A673 (cell line): ENCODE data around the gene EYS. TPM values are rescaled to one million over a fixed set of nuclear protein-coding genes. Genes with fewer than 3 reads are reported as not detected.

Source experiments
- BruUV-seq: library from RNA; stranded (reverse); fragments of 400-500 nt; replicated peaks from 2 replicates; lab custom pipeline; 2021; lab: Mats Ljungman, UMichigan
- CTCF ChIA-PET: fragments of 300-600 bp; sonication (Branson Sonifier 250); formaldehyde crosslinking; loops from one replicate; lab custom pipeline; 2022; ENCODE audit warnings: antibody characterized with exemption; lab: Charles Lee
- POLR2A ChIA-PET: fragments of 300-600 bp; sonication (Branson Sonifier 250); formaldehyde crosslinking; loops from one replicate; lab custom pipeline; 2022; ENCODE audit warnings: antibody characterized with exemption; ENCODE audit not compliant: low non-redundant PET; lab: Charles Lee
- DNase-seq: peaks from one replicate; pipeline ENCODE4 v3.0.0-alpha.2; 2015; ENCODE audit warnings: low spot score
- H3K27ac ChIP-seq: fragments of 200-600 bp; sonication (generic); 2 replicates; pipeline ENCODE4 v1.5.1; 2016; ENCODE audit warnings: mixed run types, low read depth, mild to moderate bottlenecking, mixed read lengths, antibody characterized with exemption, low read length; ENCODE audit not compliant: poor library complexity, severe bottlenecking
- H3K27me3 ChIP-seq: fragments of 200-600 bp; sonication (generic); replicated peaks from 2 replicates; pipeline ENCODE4 v1.6.1; 2017; ENCODE audit warnings: mixed run types, low read depth, mild to moderate bottlenecking, mixed read lengths, antibody characterized with exemption, low read length; ENCODE audit not compliant: insufficient read depth, poor library complexity
- H3K36me3 ChIP-seq: fragments of 200-600 bp; sonication (generic); 2 replicates; pipeline ENCODE4 v1.6.1; 2016; ENCODE audit warnings: mixed run types, mild to moderate bottlenecking, mixed read lengths, antibody characterized with exemption, low read length; ENCODE audit not compliant: insufficient read depth, poor library complexity, severe bottlenecking
- H3K4me1 ChIP-seq: fragments of 200-600 bp; sonication (generic); 2 replicates; pipeline ENCODE4 v1.6.1; 2017; ENCODE audit warnings: mixed run types, mild to moderate bottlenecking, mixed read lengths, antibody characterized with exemption, low read length; ENCODE audit not compliant: insufficient read depth, poor library complexity, severe bottlenecking
- H3K4me3 ChIP-seq: fragments of 200-600 bp; sonication (generic); 2 replicates; pipeline ENCODE4 v1.5.1; 2016; ENCODE audit warnings: low read depth, mixed run types, mild to moderate bottlenecking, mixed read lengths, low read length; ENCODE audit not compliant: poor library complexity, severe bottlenecking
- H3K9me3 ChIP-seq: fragments of 200-600 bp; sonication (generic); 2 replicates; pipeline ENCODE4 v1.6.1; 2016; ENCODE audit warnings: mixed run types, low read depth, mild to moderate bottlenecking, mixed read lengths, antibody characterized with exemption, low read length; ENCODE audit not compliant: poor library complexity, severe bottlenecking
- EZH2 ChIP-seq: fragments of 200-600 bp; sonication (generic); IDR thresholded peaks from 2 replicates; pipeline ENCODE4 v1.6.1; 2017; ENCODE audit warnings: borderline replicate concordance, low read depth, mild to moderate bottlenecking, mixed read lengths, antibody characterized with exemption, low read length; ENCODE audit not compliant: poor library complexity, severe bottlenecking
- intact Hi-C: fragments of 100-400 bp; cut with micrococcal nuclease; formaldehyde crosslinking; loops from one replicate; pipeline ENCODE4 v1.10.0; 2022; ENCODE audit not compliant: unreplicated experiment
- total RNA-seq: library from RNA; stranded (reverse); gene quantifications from 2 replicates; pipeline ENCODE4 v1.2.3, GENCODE V29; 2021
- TF ChIP-seq, protein P1 (sequence below): fragments of 300-800, 200-600 bp; sonication (generic); conservative IDR thresholded peaks from 2 replicates; pipeline ENCODE4 v1.5.1; 2017; ENCODE audit warnings: low read depth, mild to moderate bottlenecking, antibody characterized with exemption, low read length, moderate library complexity, mixed read lengths

The EYS gene
- total RNA-seq, 1 experiment from 2014 or later, result 0.47 TPM

DNA sequence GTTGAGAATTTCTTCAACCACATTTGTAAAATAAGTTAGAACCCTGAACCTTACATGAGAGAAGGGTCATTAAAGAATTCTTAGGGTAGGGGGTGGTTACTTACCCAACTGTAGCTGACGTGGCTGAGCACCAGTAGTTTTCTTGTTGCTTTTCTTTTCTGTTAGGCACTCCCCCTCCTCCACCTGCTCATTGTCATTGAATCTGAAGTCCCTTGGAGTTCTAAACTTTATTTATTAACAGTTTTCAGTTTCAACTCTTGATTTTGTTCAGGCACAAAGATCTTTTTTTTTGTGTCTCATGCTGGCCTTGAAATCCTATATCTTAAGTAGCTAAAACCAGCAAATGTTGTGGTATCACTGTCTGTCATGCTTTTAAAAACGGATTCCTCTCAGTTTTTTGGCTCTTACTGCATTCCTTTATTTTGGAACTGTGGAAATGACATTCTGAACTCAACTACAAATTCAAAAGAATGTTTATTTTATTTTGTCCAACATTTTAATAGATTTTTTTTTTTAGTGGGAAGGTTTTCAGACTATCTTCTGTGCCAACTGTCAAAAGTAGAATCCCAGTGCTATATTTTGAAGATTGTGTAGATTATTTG is 1606.2 kb downstream of the EYS start:
- H3K36me3 ChIP-seq, result no peaks in the 10 kb centered on the region
- H3K4me1 ChIP-seq, result no peaks in the 10 kb centered on the region
- H3K9me3 ChIP-seq, result no peaks in the 10 kb centered on the region
- H3K4me3 ChIP-seq, result no peak overlapping the region
- POLR2A ChIA-PET, result no interaction called here
- intact Hi-C loops, result no loop called here
- CTCF ChIA-PET, result no interaction called here
- no peak for DNase-seq
- no peak for TF ChIP-seq EZH2
- TF ChIP-seq, protein P1, sequence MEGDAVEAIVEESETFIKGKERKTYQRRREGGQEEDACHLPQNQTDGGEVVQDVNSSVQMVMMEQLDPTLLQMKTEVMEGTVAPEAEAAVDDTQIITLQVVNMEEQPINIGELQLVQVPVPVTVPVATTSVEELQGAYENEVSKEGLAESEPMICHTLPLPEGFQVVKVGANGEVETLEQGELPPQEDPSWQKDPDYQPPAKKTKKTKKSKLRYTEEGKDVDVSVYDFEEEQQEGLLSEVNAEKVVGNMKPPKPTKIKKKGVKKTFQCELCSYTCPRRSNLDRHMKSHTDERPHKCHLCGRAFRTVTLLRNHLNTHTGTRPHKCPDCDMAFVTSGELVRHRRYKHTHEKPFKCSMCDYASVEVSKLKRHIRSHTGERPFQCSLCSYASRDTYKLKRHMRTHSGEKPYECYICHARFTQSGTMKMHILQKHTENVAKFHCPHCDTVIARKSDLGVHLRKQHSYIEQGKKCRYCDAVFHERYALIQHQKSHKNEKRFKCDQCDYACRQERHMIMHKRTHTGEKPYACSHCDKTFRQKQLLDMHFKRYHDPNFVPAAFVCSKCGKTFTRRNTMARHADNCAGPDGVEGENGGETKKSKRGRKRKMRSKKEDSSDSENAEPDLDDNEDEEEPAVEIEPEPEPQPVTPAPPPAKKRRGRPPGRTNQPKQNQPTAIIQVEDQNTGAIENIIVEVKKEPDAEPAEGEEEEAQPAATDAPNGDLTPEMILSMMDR, result no peak
- no peak overlapping the region for H3K27ac ChIP-seq
- no TSS peak for BruUV-seq
- no peaks in the 10 kb centered on the region for H3K27me3 ChIP-seq

DNA sequence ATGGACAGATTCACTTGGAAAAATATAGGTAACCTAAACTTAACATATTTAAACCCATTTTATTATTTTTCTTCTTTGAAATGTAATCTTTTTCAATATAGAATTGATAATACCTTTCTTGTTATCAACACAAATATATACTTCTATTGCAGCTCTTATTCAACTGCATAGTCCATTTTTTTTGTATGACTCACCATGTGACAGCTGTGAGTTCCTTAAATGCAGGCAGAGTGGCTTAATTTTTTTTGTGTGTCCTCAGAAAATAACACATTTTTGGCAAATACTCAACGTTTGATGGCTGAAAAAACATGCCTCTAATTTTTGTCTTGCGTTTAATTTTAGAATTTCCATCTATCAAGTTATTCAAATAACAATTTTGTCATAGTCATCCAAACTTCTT is 1616.7 kb downstream of the EYS start:
- CTCF ChIA-PET, result no interaction called here
- H3K27me3 ChIP-seq, result no peaks in the 10 kb centered on the region
- TF ChIP-seq, protein P1, result no peak
- TF ChIP-seq EZH2, result no peak
- H3K4me1 ChIP-seq, result no peaks in the 10 kb centered on the region
- no peak overlapping the region for H3K4me3 ChIP-seq
- POLR2A ChIA-PET, result no interaction called here
- no peak overlapping the region for H3K27ac ChIP-seq
- H3K9me3 ChIP-seq, result no peaks in the 10 kb centered on the region
- no peak for DNase-seq
- BruUV-seq, result no TSS peak
- intact Hi-C loops, result no loop called here
- H3K36me3 ChIP-seq, result no peaks in the 10 kb centered on the region

DNA sequence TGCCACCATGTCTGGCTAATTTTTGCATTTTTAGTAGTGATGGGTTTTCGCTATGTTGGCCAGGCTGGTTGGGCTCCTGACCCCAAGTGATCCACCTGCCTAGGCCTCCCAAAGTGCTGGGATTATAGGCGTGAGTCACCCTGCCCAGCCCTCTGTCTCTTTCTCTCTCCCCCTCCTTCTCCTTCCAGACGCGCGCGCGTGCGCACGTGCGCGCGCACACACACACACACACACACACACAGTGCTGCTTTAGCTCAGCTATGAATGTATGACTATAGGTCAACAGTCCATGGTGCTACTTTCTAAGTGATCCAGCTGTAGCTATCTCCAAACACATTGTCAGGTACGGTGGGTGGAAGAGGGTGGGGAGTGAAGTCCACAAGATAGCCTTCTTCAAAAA is 1621.9 kb downstream of the EYS start:
- H3K27ac ChIP-seq, result no peak overlapping the region
- intact Hi-C loops, result no loop called here
- CTCF ChIA-PET, result no interaction called here
- TF ChIP-seq, protein P1, result no peak
- TF ChIP-seq EZH2, result no peak
- DNase-seq, result no peak
- BruUV-seq, result no TSS peak
- H3K27me3 ChIP-seq, result no peaks in the 10 kb centered on the region
- no peak overlapping the region for H3K4me3 ChIP-seq
- H3K9me3 ChIP-seq, result no peaks in the 10 kb centered on the region
- H3K36me3 ChIP-seq, result no peaks in the 10 kb centered on the region
- no peaks in the 10 kb centered on the region for H3K4me1 ChIP-seq
- POLR2A ChIA-PET, result no interaction called here
